Type B pancreatic cell (in vitro differentiated cells): ENCODE data around the gene IL4. TPM values are rescaled to one million over a fixed set of nuclear protein-coding genes. Genes with fewer than 3 reads are reported as not detected.
A peak's percentile ranks its signal among the peaks of the same experiment; 100 is the strongest.

Experiments used
- DNase-seq: peaks from one replicate; pipeline ENCODE4 v3.0.0; 2021; ENCODE audit warnings: mixed read lengths; ENCODE audit not compliant: unreplicated experiment; ENCODE audit errors: extremely low spot score
- H3K27ac Mint-ChIP-seq: 2 replicates; pipeline ENCODE4 v1.8.0; 2021; ENCODE audit warnings: mild to moderate bottlenecking, mixed read lengths
- H3K27me3 Mint-ChIP-seq: 2 replicates; pipeline ENCODE4 v1.8.0; 2021; ENCODE audit warnings: mixed read lengths
- H3K36me3 Mint-ChIP-seq: 2 replicates; pipeline ENCODE4 v1.8.0; 2021; ENCODE audit warnings: mixed read lengths
- H3K4me1 Mint-ChIP-seq: one replicate; pipeline ENCODE4 v1.8.0; 2021; ENCODE audit warnings: mixed read lengths; ENCODE audit not compliant: unreplicated experiment
- H3K4me3 Mint-ChIP-seq: 2 replicates; pipeline ENCODE4 v1.8.0; 2021; ENCODE audit warnings: mild to moderate bottlenecking, mixed read lengths
- H3K9me3 Mint-ChIP-seq: 2 replicates; pipeline ENCODE4 v1.8.0; 2021; ENCODE audit warnings: mixed read lengths
- total RNA-seq: library from RNA; stranded (reverse); gene quantifications from 2 replicates; pipeline ENCODE4 v1.2.1, GENCODE V29; 2021; ENCODE audit warnings: low replicate concordance
- TF ChIP-seq, protein P1 (sequence below): fragments of 200-600 bp; sonication (generic); conservative IDR thresholded peaks from 2 replicates; pipeline ENCODE4 v1.5.0; 2021; ENCODE audit warnings: antibody characterized with exemption, mild to moderate bottlenecking

The IL4 gene
- total RNA-seq, 1 donor from 2014 or later, result not detected

GRCh38 chr5:132678735-132679134 lies 4.9 kb downstream of the IL4 start:
- no peak overlapping the region for H3K4me3 Mint-ChIP-seq
- DNase-seq, result no peak
- no peaks in the 10 kb centered on the region for H3K4me1 Mint-ChIP-seq
- TF ChIP-seq, protein P1, sequence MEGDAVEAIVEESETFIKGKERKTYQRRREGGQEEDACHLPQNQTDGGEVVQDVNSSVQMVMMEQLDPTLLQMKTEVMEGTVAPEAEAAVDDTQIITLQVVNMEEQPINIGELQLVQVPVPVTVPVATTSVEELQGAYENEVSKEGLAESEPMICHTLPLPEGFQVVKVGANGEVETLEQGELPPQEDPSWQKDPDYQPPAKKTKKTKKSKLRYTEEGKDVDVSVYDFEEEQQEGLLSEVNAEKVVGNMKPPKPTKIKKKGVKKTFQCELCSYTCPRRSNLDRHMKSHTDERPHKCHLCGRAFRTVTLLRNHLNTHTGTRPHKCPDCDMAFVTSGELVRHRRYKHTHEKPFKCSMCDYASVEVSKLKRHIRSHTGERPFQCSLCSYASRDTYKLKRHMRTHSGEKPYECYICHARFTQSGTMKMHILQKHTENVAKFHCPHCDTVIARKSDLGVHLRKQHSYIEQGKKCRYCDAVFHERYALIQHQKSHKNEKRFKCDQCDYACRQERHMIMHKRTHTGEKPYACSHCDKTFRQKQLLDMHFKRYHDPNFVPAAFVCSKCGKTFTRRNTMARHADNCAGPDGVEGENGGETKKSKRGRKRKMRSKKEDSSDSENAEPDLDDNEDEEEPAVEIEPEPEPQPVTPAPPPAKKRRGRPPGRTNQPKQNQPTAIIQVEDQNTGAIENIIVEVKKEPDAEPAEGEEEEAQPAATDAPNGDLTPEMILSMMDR, result no peak
- H3K36me3 Mint-ChIP-seq, result no peaks in the 10 kb centered on the region
- H3K27ac Mint-ChIP-seq, result no peak overlapping the region
- H3K27me3 Mint-ChIP-seq, result no peaks in the 10 kb centered on the region
- H3K9me3 Mint-ChIP-seq, result no peaks in the 10 kb centered on the region

- DNase-seq, result no peak
- Mint-ChIP-seq H3K9me3 (no peaks in the 10 kb centered on the region), H3K4me1 (no peaks in the 10 kb centered on the region), H3K27me3 (no peaks in the 10 kb centered on the region), H3K36me3 (no peaks in the 10 kb centered on the region), H3K27ac (no peak overlapping the region), H3K4me3 (no peak overlapping the region)
- TF ChIP-seq, protein P1, result no peak
These were observed 5.4 kb downstream of the IL4 start for GRCh38 chr5:132679166-132679565.

GRCh38 chr5:132679717-132680380 lies 6.1 kb downstream of the IL4 start:
- H3K27me3 Mint-ChIP-seq, result no peaks in the 10 kb centered on the region
- no peak for DNase-seq
- H3K36me3 Mint-ChIP-seq, result no peaks in the 10 kb centered on the region
- H3K27ac Mint-ChIP-seq, result no peak overlapping the region
- no peak overlapping the region for H3K4me3 Mint-ChIP-seq
- TF ChIP-seq, protein P1, result no peak
- H3K4me1 Mint-ChIP-seq, result no peaks in the 10 kb centered on the region
- no peaks in the 10 kb centered on the region for H3K9me3 Mint-ChIP-seq

DNA sequence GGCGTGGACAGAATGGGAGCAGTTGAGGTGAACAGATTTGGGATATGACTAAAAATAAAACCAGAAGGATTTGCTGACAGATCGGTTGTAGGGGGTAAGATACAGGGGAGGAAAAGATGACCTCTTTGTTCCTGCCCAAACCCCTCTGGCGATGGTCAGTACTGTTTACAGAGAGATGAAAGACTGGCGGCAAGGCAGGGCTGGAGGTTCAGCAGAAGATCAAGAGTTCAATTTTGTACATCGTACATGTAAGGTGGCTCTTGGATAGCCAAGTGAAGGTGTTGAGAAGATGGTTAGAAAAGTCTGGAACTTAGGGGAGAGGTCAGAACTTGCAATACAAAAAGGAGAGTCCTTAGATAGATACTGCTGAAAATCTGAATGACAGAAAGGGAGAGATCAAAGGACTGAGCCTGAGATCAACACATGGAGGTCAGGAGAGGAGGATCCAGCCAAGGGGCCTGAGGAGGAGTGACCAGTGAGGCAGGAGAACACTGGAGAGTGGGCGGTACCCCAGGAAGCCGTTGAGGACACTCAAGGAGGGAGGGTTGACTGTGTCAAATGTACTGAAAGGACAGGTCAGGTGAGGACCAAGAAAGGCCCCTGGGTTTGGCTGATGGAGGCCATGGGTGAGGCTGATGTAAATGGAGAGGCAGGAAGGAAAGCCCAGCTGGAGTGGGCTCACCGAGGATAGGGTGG lies 7.1 kb downstream of the IL4 start:
- Mint-ChIP-seq H3K9me3 (no peaks in the 10 kb centered on the region), H3K36me3 (no peaks in the 10 kb centered on the region), H3K27me3 (no peaks in the 10 kb centered on the region), H3K27ac (no peak overlapping the region), H3K4me1 (no peaks in the 10 kb centered on the region), H3K4me3 (no peak overlapping the region)
- TF ChIP-seq, protein P1, result no peak
- peak; percentile 50 for DNase-seq

GRCh38 chr5:132681476-132681831 lies 7.7 kb downstream of the IL4 start:
- H3K27me3 Mint-ChIP-seq, result no peaks in the 10 kb centered on the region
- TF ChIP-seq, protein P1, result no peak
- H3K4me3 Mint-ChIP-seq, result no peak overlapping the region

More at GRCh38 chr5:132681476-132681831, 7.7 kb downstream of the IL4 start:
- no peak for DNase-seq
- no peaks in the 10 kb centered on the region for H3K36me3 Mint-ChIP-seq
- H3K9me3 Mint-ChIP-seq, result no peaks in the 10 kb centered on the region
- no peaks in the 10 kb centered on the region for H3K4me1 Mint-ChIP-seq
- no peak overlapping the region for H3K27ac Mint-ChIP-seq
